GM19238 (cell line): ENCODE measurements around the gene NBPF12.
"Not testable (repeated sequence)": the region's sequence is repeated elsewhere in the genome, so short reads cannot be mapped to it uniquely, and the experiment has no call there.

Experiments
- DNase-seq: peaks from one replicate; pipeline ENCODE4 v3.0.0; 2011; ENCODE audit warnings: low spot score; ENCODE audit not compliant: insufficient read length

Gene NBPF12, protein sequence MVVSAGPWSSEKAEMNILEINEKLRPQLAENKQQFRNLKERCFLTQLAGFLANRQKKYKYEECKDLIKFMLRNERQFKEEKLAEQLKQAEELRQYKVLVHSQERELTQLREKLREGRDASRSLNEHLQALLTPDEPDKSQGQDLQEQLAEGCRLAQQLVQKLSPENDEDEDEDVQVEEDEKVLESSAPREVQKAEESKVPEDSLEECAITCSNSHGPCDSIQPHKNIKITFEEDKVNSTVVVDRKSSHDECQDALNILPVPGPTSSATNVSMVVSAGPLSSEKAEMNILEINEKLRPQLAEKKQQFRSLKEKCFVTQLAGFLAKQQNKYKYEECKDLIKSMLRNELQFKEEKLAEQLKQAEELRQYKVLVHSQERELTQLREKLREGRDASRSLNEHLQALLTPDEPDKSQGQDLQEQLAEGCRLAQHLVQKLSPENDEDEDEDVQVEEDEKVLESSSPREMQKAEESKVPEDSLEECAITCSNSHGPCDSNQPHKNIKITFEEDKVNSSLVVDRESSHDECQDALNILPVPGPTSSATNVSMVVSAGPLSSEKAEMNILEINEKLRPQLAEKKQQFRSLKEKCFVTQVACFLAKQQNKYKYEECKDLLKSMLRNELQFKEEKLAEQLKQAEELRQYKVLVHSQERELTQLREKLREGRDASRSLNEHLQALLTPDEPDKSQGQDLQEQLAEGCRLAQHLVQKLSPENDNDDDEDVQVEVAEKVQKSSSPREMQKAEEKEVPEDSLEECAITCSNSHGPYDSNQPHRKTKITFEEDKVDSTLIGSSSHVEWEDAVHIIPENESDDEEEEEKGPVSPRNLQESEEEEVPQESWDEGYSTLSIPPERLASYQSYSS (N-terminal part only)

DNA sequence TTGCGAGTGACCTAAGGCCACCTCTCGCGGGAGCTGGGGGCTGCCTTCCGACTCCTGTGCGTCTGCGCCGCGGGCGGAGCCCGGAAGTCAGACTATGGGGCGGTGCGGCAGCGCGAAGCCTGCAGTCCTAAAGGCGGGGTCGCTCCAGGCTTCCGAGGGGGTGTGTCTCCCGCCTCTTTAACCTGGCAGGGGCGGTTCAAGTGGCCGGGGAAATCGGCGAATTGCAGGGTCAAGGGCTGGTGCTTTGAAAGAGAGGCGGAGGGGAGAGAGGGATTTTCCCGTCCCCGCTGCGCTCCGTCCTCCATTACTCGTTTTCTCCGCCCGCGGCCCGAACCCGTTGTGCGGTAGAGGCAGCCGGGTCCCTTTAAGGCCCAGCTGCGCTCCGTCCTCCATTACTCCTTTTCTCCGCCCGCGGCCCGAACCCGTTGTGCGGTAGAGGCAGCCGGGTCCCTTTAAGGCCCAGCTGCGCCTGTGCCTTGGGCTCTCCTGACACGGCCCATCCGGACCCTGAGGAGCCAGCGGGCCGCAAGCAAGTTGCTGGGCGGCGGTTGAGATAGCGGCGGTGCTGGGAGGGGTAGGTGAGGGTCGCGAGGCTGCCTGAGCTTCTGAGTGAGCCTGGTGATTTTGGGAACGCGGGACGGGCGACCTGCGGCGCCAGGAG is at the start of gene NBPF12:
Gene NBPF12, plus strand, starts transcription at position 83 of the 661 bp plus-strand sequence. CDS start 21,820 bp downstream, outside the sequence.
- DNase-seq: not testable (repeated sequence)

DNA sequence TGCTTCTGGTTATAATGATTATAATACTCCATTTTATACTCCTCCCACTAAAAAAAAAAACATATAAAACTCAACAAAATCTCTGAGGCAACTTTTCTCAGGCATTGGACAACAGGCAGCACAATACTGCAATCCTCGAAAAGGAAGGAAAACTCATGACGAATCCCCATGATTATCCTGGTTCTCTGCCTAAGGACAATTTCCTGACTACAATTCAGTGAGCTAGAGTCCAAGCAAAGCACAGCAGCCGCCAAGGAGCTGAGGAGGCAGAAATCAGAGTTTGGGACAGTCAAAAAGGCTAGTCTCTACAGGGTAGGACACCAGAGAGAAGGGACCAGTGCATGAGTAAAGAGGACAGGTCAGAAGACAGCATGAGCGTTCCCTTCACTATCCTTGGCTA is 46.8 kb upstream of the NBPF12 start:
- not testable (repeated sequence) for DNase-seq

DNA sequence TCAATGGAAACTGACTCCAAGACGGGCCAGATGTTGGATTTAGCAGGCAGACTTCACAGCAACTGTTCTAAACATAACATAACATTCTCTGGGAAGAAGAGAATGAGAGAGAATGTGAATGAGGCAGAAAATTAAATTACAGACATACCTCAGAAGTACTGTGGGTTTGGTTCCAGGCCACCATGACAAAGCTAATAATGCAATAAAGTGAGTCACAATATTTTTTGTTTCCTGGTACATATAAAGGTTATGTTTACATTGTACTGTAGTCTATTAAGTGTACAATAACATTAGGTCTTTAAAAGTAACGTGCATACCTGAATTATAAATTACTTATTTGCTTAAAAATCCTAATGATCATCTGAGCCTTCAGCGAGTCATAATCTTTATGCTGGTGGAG is 45.8 kb upstream of the NBPF12 start:
- not testable (repeated sequence) for DNase-seq

DNA sequence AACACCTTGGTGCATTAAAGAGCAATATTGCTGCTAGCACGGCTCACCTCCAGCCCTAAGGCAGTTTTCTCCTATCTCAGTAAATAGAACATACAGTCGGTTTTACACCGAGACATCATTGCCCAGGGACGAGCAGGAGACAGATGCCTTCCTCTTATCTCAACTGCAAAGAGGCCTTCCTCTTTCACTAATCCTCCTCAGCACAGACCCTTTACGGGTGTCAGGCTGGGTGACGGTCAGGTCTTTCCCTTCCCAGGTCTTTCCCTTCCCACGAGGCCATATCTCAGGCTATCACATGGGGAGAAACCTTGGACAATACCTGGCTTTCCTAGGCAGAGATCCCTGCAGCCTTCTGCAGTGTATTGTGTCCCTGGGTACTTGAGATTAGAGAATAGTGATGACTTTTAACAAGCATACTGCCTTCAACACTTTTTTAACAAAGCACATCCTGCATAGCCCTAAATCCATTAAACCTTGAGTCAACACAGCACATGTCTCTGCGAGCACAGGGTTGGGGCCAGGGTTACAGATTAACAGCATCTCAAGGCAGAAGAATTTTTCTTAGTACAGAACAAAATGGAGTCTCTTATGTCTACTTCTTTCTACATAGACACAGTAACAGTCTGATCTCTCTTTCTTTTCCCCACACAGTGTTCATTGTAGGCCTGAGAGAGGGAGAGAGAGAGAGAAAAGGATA is 30.4 kb upstream of the NBPF12 start:
- DNase-seq: not testable (repeated sequence)

DNA sequence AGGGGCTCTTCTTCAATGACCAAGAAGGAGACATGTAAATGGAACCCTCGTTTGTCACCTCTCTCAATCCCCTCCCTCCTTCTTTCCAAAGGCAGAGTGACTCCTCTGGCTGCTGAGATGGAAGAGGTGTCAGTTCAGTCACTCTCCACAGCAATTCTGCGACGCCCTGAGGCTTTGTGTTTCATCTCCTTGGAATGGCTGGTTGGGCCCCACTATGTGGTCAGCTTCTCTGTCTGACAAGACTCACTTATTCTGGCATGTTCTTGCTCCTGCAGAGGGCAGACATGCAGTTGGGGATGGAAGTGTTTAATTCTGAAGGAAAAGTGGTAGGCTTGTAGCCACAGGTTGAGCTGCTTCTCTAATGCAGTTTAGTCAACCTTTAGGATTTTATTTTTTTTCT is 25.1 kb upstream of the NBPF12 start:
- not testable (repeated sequence) for DNase-seq

DNA sequence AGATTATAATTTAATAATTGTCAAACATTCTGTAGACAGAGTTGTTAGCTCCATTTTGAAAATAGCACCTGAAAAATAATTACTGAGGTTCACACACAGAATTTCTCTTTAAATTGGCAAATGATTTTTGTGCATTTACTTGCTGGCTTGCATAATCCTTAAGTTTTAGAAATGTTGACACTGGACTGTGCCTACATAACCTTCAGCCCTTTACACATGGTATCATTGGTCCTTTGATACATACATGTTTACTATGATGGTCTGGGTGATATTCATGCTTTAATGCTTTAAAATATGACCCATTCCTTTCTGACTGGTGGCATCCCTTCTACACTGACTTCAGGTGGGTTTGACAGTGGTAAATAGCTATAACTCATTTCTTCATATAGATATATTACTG is 17.3 kb upstream of the NBPF12 start:
- not testable (repeated sequence) for DNase-seq

DNA sequence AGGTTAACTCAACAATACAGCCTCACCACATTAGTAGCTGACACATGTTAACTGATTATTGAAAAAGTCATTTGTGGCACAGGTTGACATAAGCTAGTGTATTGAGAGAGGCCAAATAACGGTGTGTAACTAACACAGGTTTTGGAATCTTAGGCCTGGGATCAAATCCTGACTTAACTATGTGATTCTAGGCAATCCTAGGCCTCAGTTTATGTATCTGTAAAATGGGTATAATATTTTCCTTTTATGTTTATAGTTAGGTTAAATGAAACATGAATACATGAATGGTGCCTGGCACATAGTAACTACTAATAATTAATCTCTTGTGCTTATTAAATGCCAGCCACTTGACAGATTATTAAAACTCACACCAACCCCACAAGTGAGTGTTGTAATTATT is 15.5 kb upstream of the NBPF12 start:
- DNase-seq: not testable (repeated sequence)

DNA sequence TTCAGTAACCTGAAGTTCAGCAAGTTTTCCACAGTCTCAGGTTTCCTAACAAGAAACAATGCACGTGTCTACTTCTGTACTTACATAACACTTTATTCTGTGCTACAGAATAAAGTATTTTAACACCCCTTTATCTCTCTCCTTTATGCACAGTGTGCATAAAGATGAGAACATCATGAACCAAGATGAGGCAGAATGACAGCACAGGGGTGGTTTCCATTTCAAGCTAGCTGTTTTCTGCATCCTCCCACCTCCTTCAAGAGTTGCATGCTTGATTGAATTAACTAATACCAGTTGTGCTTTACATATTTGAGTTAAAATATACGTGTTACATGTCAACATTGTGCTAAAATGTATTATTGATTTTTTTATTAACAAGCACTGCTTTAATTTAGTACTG is 14.0 kb upstream of the NBPF12 start:
- DNase-seq: not testable (repeated sequence)

DNA sequence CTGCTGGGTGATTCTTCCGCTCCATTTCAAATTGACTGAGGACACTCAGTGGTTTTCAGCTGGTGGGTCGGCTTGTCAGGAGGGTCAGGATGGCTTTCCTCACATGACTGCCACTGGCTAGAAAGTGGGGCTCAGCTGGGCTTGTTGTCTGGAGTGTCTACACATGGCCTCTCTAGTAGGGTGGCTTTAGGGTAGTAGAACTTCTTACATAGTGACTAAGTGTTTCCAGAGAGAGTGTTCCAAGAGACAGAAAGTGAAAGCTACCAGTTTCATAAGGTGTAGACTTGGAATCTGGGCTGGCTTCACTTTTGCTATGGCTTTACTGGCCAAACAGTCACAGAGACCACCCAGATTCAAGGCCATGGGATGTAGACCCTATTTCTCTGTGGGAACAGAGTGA is 11.7 kb upstream of the NBPF12 start:
- not testable (repeated sequence) for DNase-seq

DNA sequence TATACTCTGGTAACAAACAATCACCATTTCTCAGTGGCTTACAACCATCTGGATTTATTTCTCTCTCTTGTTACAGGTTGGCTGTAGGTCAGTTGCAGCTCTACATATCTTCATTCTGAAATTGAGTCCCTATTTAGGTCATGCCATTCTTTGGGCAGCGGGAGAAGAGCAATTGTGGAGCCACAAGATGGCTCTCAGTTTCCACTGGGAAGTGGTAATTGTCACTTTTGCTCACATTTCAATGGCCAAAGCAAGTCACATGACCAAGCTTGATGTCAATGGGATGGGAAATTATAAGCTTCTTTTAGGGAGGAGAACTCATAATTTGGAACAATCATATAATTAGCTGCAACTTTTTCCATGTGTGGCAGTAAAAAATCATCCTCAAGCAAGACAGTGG is 7.9 kb upstream of the NBPF12 start:
- DNase-seq: not testable (repeated sequence)

DNA sequence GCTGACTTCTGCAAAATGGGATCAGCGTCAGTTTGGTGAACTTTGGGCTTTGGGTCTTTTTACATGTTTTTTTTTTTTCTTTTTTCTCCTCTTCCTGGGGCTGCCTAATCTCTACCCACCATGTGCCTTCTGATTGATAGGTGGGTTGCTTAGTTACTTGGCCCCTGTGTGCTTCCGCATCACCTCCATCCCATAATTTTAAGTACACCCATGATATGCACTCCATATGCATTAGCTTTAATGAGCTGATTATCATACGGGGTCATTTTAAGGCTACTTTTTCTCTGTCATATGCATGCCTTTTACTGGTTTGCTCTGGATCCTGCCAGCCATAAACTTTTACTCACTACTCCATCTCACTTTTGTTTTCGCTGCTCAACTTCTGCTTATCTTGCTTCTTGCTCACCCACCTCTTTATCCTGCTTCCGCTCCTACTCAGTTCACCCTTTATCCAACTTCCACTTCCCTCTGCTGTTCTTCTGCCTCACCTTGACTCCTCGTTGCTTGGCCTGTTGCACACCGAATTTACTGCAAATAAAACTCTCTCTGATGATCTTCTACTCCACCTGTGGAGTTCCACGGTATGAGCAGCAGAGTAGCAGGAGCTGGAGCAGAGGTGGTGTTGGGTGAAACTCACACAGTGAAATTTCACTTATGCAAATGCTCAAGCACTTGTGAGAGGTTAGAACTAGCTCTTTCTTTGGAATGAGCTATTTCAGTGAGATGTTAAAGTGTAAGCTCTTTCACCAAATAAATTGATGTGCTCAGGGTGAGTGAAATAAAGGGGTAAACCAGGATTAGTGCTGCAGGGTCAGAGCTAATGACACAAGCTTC is 3.5 kb upstream of the NBPF12 start:
- not testable (repeated sequence) for DNase-seq

DNA sequence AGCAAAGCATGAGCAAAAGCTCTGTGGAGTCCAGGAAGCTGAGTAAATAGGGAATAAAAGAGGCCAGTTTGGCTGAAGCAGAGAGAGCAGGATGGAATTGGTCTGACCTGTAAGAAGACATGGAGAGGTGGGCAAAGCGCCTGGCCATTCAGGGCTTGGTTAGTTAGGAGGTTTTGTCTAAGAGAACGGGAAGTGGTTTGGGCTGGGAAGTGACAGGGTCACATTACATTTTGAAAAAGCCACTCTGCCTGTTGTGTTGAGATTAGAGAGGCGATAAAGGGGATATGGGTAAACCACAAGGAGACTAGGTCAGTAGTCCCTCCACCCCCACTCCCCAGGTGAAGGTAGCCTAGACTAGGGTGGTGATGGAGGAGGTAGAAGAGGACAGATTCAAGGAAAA is 662 bp upstream of the NBPF12 start:
- not testable (repeated sequence) for DNase-seq

DNA sequence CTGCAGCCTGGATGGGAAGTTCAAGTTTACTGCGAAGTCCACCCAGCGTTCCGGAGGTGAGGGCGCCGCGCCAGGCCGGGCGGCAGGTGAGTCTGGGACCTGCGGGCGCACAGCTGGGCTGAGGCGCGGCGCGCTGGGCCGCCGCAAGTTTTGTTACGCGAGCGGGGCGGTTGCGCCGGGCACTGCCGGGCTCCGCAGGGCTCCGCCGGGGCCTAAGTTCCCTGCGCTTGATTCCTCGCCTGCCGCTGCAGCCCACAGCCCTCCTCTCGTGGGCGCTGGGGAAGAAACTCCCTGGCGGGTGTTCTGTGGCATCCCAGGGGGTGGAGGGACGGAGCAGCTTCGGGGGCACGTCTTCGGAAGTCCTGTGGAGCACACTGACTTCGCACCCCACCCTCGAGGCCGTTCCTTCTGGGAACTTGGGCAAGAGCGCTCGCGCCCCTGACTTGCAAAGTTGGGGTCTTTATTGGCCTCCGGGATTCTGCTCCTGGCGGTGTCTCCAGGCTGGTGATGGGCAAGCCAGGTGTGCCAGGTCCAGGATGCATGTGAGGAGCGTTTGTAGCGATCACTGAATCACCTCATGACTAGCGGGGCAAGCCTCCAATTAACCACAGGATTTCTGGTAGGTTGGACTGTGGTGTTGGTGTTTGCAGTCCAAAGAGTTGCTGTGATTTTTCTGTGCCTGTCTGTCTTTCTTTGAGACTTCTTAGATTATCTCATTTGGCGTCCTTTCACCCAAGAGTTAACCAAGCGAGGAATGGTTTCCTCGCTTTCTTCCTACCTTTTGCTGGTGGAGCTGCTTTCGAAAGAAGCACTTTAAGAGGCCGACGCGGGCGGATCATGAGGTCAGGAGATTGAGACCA is 1.0 kb downstream of the NBPF12 start:
- DNase-seq: not testable (repeated sequence)

DNA sequence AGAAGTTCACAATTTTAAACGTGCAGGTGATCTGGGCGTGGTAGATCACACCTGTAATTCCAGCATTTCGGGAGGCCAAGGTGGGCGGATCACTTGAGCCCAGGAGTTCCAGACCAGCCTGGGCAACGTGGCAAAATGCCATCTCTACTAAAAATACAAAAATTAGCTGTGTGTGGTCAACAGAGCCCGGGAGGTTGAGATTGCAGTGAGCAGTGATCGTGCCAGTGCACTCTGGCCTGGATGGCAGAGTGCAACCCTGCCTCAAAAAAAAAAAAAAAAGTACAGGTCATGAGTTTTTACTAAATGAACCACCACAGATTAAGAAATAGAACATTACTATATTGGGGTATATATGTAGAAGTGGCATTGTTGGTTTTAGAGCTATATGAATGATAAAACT is 2.2 kb downstream of the NBPF12 start:
- DNase-seq: not testable (repeated sequence)

DNA sequence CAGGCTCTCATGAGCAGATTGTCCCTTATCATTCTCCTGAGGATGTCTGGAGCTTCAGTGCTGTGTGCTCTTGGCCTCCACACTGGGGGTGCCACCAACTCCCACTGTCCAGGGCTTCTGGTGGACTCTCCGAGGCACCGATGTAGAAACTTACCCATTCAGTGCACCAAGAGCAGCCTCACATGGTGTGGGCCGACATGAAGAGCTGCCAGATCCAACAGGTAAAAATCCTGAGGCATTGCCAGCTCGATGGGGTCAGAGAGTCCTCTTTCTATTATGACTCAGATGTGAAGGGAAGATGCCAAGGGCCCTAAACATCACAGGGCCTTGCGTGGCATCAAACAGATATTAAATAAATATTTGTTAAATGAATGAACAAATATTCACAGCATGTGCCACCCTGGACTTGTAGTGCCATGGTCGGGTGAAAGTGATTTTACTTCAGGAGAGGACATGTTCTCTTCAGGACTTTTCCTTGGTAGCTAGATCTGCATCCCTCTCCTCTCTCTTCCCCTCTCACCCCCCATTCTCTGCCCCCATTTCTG is 5.3 kb downstream of the NBPF12 start:
- not testable (repeated sequence) for DNase-seq

DNA sequence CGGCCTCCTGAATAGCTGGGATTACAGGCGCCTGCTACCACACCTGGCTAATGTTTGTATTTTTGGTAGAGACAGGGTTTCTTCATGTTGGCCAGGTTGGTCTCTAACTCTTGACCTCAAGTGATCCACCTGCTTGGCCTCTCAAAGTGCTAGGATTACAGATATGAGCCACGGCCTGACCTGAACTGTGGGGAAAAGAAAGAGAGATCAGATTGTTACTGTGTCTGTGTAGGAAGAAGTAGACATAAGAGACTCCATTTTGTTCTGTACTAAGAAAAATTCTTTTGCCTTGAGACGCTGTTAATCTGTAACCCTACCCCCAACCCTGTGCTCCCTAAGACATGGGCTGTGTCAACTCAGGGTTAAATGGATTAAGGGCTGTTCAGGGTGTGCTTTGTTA is 10.0 kb downstream of the NBPF12 start:
- DNase-seq: not testable (repeated sequence)

DNA sequence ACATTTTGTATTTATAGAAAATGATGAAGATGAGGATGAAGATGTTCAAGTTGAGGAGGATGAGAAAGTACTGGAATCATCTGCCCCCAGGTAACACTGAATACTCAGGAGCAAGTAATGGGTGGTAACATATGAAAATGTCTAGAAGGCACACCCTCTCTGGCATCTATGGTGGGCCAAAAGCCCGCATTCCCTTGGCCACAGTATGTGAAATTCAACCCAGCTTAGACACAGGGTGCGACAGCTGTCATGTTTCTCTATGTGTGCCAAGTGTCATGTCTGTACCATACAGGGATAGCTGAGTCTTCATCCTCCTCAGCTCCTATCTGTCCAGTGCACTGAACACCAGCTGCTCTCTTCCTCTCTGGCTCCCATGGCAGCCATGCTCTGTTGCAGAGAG is 26.2 kb downstream of the NBPF12 start:
- not testable (repeated sequence) for DNase-seq

DNA sequence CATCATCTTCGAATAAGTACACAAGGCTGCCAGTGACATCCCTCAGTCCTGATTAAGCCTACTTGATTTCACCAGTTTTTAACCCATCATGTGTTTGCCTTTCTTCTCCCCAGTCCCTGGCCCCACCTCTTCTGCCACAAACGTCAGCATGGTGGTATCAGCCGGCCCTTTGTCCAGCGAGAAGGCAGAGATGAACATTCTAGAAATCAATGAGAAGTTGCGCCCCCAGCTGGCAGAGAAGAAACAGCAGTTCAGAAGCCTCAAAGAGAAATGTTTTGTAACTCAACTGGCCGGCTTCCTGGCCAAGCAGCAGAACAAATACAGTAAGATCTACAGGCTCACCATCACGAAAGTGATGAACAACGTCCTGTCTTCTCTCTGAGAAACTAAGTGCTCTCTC is 28.2 kb downstream of the NBPF12 start:
- DNase-seq: not testable (repeated sequence)

DNA sequence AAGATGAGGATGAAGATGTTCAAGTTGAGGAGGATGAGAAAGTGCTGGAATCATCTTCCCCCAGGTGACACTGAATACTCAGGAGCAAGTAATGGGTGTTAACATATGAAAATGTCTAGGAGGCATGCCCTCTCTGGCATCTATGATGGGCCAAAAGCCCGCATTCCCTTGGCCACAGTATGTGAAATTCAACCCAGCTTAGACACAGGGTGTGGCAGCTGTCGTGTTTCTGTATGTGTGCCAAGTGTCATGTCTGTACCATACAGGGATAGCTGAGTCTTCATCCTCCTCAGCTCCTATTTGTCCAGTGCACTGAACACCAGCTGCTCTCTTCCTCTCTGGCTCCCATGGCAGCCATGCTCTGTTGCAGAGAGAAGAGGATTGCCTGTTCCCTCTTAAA is 32.5 kb downstream of the NBPF12 start:
- DNase-seq: not testable (repeated sequence)
